ENCODE measurements around the gene SPTBN2.

The SPTBN2 gene

GRCh38 chr11:66728693-66729385, at the start of gene SPTBN2:
Gene SPTBN2 (minus strand): TSS chr11:66729216. CDS start chr11:66721240, 7,976 bp downstream.
- in situ Hi-C loops (cut with HindIII; ENCODE audit: low pct_unique_long_range_greater_than_20kb, low sequenced_read_pairs): no loop called here
- DNase-seq (ENCODE audit: low read depth in 1 of 2, low spot score in 1 of 2): no peak
- no peak for TF ChIP-seq JUND (IDR thresholded peaks at IDR 0.05; ENCODE audit: low read depth)

GRCh38 chr11:66768818-66769217, 39.8 kb upstream of the SPTBN2 start:
- no peak for DNase-seq (ENCODE audit: low read depth in 1 of 2, low spot score in 1 of 2)
- in situ Hi-C loops (cut with HindIII; ENCODE audit: low pct_unique_long_range_greater_than_20kb, low sequenced_read_pairs): no loop called here
- TF ChIP-seq JUND (IDR thresholded peaks at IDR 0.05; ENCODE audit: low read depth): no peak

- DNase-seq (ENCODE audit: low read depth in 1 of 2, low spot score in 1 of 2): no peak
- TF ChIP-seq JUND (IDR thresholded peaks at IDR 0.05; ENCODE audit: low read depth): no peak
Measured at GRCh38 chr11:66768088-66768521, 39.1 kb upstream of the SPTBN2 start.

GRCh38 chr11:66767666-66768065, 38.6 kb upstream of the SPTBN2 start:
- in situ Hi-C loops (cut with HindIII; ENCODE audit: low pct_unique_long_range_greater_than_20kb, low sequenced_read_pairs): no loop called here
- DNase-seq (ENCODE audit: low read depth in 1 of 2, low spot score in 1 of 2): no peak

More at GRCh38 chr11:66768088-66768521, 39.1 kb upstream of the SPTBN2 start:
- in situ Hi-C loops (cut with HindIII; ENCODE audit: low pct_unique_long_range_greater_than_20kb, low sequenced_read_pairs): no loop called here

GRCh38 chr11:66766681-66767080, 37.7 kb upstream of the SPTBN2 start:
- TF ChIP-seq JUND (IDR thresholded peaks at IDR 0.05; ENCODE audit: low read depth): no peak
- in situ Hi-C loops (cut with HindIII; ENCODE audit: low pct_unique_long_range_greater_than_20kb, low sequenced_read_pairs): no loop called here
- DNase-seq (ENCODE audit: low read depth in 1 of 2, low spot score in 1 of 2): no peak

More at GRCh38 chr11:66767666-66768065, 38.6 kb upstream of the SPTBN2 start:
- TF ChIP-seq JUND (IDR thresholded peaks at IDR 0.05; ENCODE audit: low read depth): no peak

- in situ Hi-C loops (cut with HindIII; ENCODE audit: low pct_unique_long_range_greater_than_20kb, low sequenced_read_pairs): no loop called here
- no peak for TF ChIP-seq JUND (IDR thresholded peaks at IDR 0.05; ENCODE audit: low read depth)
Measured at GRCh38 chr11:66762088-66762487, 33.1 kb upstream of the SPTBN2 start.

GRCh38 chr11:66752148-66752547, 23.1 kb upstream of the SPTBN2 start:
- no peak for TF ChIP-seq JUND (IDR thresholded peaks at IDR 0.05; ENCODE audit: low read depth)
- no peak for DNase-seq (ENCODE audit: low read depth in 1 of 2, low spot score in 1 of 2)
- in situ Hi-C loops (cut with HindIII; ENCODE audit: low pct_unique_long_range_greater_than_20kb, low sequenced_read_pairs): no loop called here

More at GRCh38 chr11:66762088-66762487, 33.1 kb upstream of the SPTBN2 start:
- DNase-seq (ENCODE audit: low read depth in 1 of 2, low spot score in 1 of 2): no peak

GRCh38 chr11:66749091-66749490, 20.1 kb upstream of the SPTBN2 start:
- peak; percentile 64 to 97 for DNase-seq (ENCODE audit: low read depth in 1 of 2, low spot score in 1 of 2)
- TF ChIP-seq JUND (IDR thresholded peaks at IDR 0.05; ENCODE audit: low read depth): no peak
- in situ Hi-C loops (cut with HindIII; ENCODE audit: low pct_unique_long_range_greater_than_20kb, low sequenced_read_pairs): no loop called here

- in situ Hi-C loops (cut with HindIII; ENCODE audit: low pct_unique_long_range_greater_than_20kb, low sequenced_read_pairs): no loop called here
- TF ChIP-seq JUND (IDR thresholded peaks at IDR 0.05; ENCODE audit: low read depth): no peak
- DNase-seq (ENCODE audit: low read depth in 1 of 2, low spot score in 1 of 2): no peak
Measured at GRCh38 chr11:66747480-66747879, 18.5 kb upstream of the SPTBN2 start.

- no peak for TF ChIP-seq JUND (IDR thresholded peaks at IDR 0.05; ENCODE audit: low read depth)
- DNase-seq (ENCODE audit: low read depth in 1 of 2, low spot score in 1 of 2): peak; percentile 90 to 94
- in situ Hi-C loops (cut with HindIII; ENCODE audit: low pct_unique_long_range_greater_than_20kb, low sequenced_read_pairs): no loop called here
Measured at GRCh38 chr11:66745356-66746235, 16.6 kb upstream of the SPTBN2 start.

- in situ Hi-C loops (cut with HindIII; ENCODE audit: low pct_unique_long_range_greater_than_20kb, low sequenced_read_pairs): no loop called here
- DNase-seq (ENCODE audit: low read depth in 1 of 2, low spot score in 1 of 2): peak; percentile 97 to 98
Measured at GRCh38 chr11:66744485-66745355, 15.7 kb upstream of the SPTBN2 start.

More at GRCh38 chr11:66744485-66745355, 15.7 kb upstream of the SPTBN2 start:
- TF ChIP-seq JUND (IDR thresholded peaks at IDR 0.05; ENCODE audit: low read depth): no peak
